Measurements from ENCODE around the gene IL9R. TPM values are rescaled to one million over a fixed set of nuclear protein-coding genes. Genes with fewer than 3 reads are reported as not detected.
A peak's percentile ranks its signal among the peaks of the same experiment; 100 is the strongest.

The IL9R gene
- total and polyA plus RNA-seq, 9 of the 15 experiments (the other 6 are each of a cell fraction or from before 2014, with no cell fraction given): 0.58 to 2.7 (median 1.6) TPM

DNA sequence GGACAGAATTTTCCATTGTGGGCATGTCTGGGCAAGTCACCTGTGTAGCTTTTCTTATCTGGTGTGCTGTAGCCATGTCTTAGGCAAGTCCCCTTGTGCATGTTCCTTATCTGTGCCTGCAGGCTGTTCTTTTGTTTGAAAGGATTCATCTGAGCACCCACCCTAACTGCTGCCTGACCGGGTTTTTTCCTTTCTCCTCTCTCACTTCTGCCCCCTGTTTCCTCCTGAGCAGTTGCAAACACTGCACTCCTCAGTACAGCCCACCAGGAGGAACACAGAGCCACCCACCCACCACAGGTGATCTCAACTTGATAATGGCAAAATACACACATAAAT lies 29.2 kb upstream of the IL9R start:
- H3K27me3 ChIP-seq (ENCODE audit: control insufficient read depth in 2 of 2, insufficient read depth in 2 of 2, low read length in 2 of 2): no peaks in the 10 kb centered on the region
- ATAC-seq (no peak), FAIRE-seq (no peak), DNase-seq (ENCODE audit: extremely low read depth in 1 of 4, low spot score in 3 of 4) (peak in 1 of 4 experiments; percentile 25)
- H2AFZ ChIP-seq (ENCODE audit: low read depth, low read length): no peak overlapping the region
- H3K9ac ChIP-seq (ENCODE audit: insufficient read depth in 1 of 2, low read depth in 2 of 2, low read length in 2 of 2): no peak overlapping the region
- ChIA-PET CTCF (ENCODE audit: low intra/inter-chr PET ratio) (no interaction called here), POLR2A (no interaction called here)
- no peak overlapping the region for H3K4me3 ChIP-seq
- WGBS (ENCODE audit: insufficient coverage, low coverage, missing lambda C conversion rate): 0% methylated on average over 1 of the region's 1 CpG
- H3K36me3 ChIP-seq (ENCODE audit: control insufficient read depth, insufficient read depth, low read length): no peaks in the 10 kb centered on the region
- H3K9me3 ChIP-seq (replicated peaks; ENCODE audit: control insufficient read depth, insufficient read depth, low read depth, low read length): peaks cover 10% of the 10 kb centered on the region
- H3K27ac ChIP-seq (ENCODE audit: extremely low read depth, low read depth, low read length): no peak overlapping the region
- no TSS peak for BruUV-seq (replicated peaks)
- H3K79me2 ChIP-seq (ENCODE audit: control insufficient read depth, insufficient read depth, low read length): no peaks in the 10 kb centered on the region
- no peaks in the 10 kb centered on the region for H4K20me1 ChIP-seq (replicated peaks; ENCODE audit: control insufficient read depth, insufficient read depth, low read length)
- no peaks in the 10 kb centered on the region for H3K9me1 ChIP-seq (ENCODE audit: control insufficient read depth, insufficient read depth, low read length)
- H3K4me2 ChIP-seq (ENCODE audit: insufficient read depth, low read length): no peak overlapping the region
- in situ Hi-C loops (cut with MboI): no loop called here
- intact Hi-C loops (cut with micrococcal nuclease): no loop called here
- H3K4me1 ChIP-seq (replicated peaks in 1 of 2; ENCODE audit: control insufficient read depth in 2 of 2, insufficient read depth in 2 of 2, low read length in 2 of 2): no peaks in the 10 kb centered on the region; a peak in 1 of 5 replicates
- TF ChIP-seq HOXB6 (CRISPR knock-in tag; IDR thresholded peaks at IDR 0.05; ENCODE audit: borderline replicate concordance) (no peak), HIVEP1 (CRISPR knock-in tag; IDR thresholded peaks at IDR 0.05) (no peak), SMAD1 (IDR thresholded peaks at IDR 0.05; ENCODE audit: low read depth, low read length, partially characterized antibody) (no peak), NONO (IDR thresholded peaks at IDR 0.05; ENCODE audit: low read depth in 2 of 2, low read length in 1 of 2) (no peak), C11orf30 (IDR thresholded peaks at IDR 0.05; ENCODE audit: low read depth) (no peak), EGR1 (conservative IDR thresholded peaks at IDR 0.05) (no peak), KLF6 (CRISPR knock-in tag; IDR thresholded peaks at IDR 0.05; ENCODE audit: borderline replicate concordance) (no peak), ZFP30 (CRISPR knock-in tag; IDR thresholded peaks at IDR 0.05; ENCODE audit: borderline replicate concordance) (no peak), PYGO2 (tag; IDR thresholded peaks at IDR 0.05) (no peak), ZNF780A (CRISPR knock-in tag; IDR thresholded peaks at IDR 0.05) (peak; percentile 90; the same call in 1 of the 2 replicates), CBFA2T3 (IDR thresholded peaks at IDR 0.05) (peak; percentile 82), CEBPB (tag; IDR thresholded peaks at IDR 0.05) (peak; percentile 33; the same call in 1 of the 2 replicates), NR3C1 (CRISPR knock-in tag; IDR thresholded peaks at IDR 0.05) (no peak), ZNF717 (CRISPR knock-in tag; IDR thresholded peaks at IDR 0.05) (no peak), CHD2 (IDR thresholded peaks at IDR 0.05; ENCODE audit: low read depth, low read length) (no peak), ZNF253 (CRISPR knock-in tag; conservative IDR thresholded peaks at IDR 0.05) (no peak), ZNF143 (CRISPR knock-in tag; IDR thresholded peaks at IDR 0.05) (no peak), PHF20 (IDR thresholded peaks at IDR 0.05; ENCODE audit: partially characterized antibody) (no peak), RBM34 (IDR thresholded peaks at IDR 0.05; ENCODE audit: borderline replicate concordance, insufficient read depth, low read length) (no peak), ARID1B (IDR thresholded peaks at IDR 0.05) (peak; percentile 60), NFIC (IDR thresholded peaks at IDR 0.05) (0 out of 2 replicates have a peak, but pooled peaks have one; percentile 14), HDAC8 (tag; IDR thresholded peaks at IDR 0.05) (no peak), KDM5B (IDR thresholded peaks at IDR 0.05; ENCODE audit: insufficient replicate concordance, low read depth, low read length) (no peak), CSDE1 (IDR thresholded peaks at IDR 0.05) (no peak)
- TF ChIP-seq, protein P1, sequence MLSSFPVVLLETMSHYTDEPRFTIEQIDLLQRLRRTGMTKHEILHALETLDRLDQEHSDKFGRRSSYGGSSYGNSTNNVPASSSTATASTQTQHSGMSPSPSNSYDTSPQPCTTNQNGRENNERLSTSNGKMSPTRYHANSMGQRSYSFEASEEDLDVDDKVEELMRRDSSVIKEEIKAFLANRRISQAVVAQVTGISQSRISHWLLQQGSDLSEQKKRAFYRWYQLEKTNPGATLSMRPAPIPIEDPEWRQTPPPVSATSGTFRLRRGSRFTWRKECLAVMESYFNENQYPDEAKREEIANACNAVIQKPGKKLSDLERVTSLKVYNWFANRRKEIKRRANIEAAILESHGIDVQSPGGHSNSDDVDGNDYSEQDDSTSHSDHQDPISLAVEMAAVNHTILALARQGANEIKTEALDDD (IDR thresholded peaks at IDR 0.05): no peak
- TF ChIP-seq, protein P2, sequence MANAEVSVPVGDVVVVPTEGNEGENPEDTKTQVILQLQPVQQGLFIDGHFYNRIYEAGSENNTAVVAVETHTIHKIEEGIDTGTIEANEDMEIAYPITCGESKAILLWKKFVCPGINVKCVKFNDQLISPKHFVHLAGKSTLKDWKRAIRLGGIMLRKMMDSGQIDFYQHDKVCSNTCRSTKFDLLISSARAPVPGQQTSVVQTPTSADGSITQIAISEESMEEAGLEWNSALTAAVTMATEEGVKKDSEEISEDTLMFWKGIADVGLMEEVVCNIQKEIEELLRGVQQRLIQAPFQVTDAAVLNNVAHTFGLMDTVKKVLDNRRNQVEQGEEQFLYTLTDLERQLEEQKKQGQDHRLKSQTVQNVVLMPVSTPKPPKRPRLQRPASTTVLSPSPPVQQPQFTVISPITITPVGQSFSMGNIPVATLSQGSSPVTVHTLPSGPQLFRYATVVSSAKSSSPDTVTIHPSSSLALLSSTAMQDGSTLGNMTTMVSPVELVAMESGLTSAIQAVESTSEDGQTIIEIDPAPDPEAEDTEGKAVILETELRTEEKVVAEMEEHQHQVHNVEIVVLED (CRISPR knock-in tag; IDR thresholded peaks at IDR 0.05): no peak
